ENCODE measurements around the gene EXOG.

EXOG gene

GRCh38 chr3:38560284-38560683 is 64.1 kb downstream of the EXOG start:
- TF ChIP-seq CTCF (conservative IDR thresholded peaks at IDR 0.05; ENCODE audit: control insufficient read depth, insufficient read depth, low read depth, low read length), result no peak
- H3K4me3 ChIP-seq (ENCODE audit: control insufficient read depth, low read depth, low read length), result no peak overlapping the region
- no peak for DNase-seq (ENCODE audit: low read depth)

- TF ChIP-seq CTCF (conservative IDR thresholded peaks at IDR 0.05; ENCODE audit: control insufficient read depth, insufficient read depth, low read depth, low read length), result no peak
- no peak for DNase-seq (ENCODE audit: low read depth)
- no peak overlapping the region for H3K4me3 ChIP-seq (ENCODE audit: control insufficient read depth, low read depth, low read length)
Measured at GRCh38 chr3:38560996-38561717, 65.0 kb downstream of the EXOG start.

GRCh38 chr3:38561746-38562466 is 65.8 kb downstream of the EXOG start:
- H3K4me3 ChIP-seq (ENCODE audit: control insufficient read depth, low read depth, low read length), result no peak overlapping the region
- no peak for TF ChIP-seq CTCF (conservative IDR thresholded peaks at IDR 0.05; ENCODE audit: control insufficient read depth, insufficient read depth, low read depth, low read length)
- no peak for DNase-seq (ENCODE audit: low read depth)

GRCh38 chr3:38562467-38562925 is 66.4 kb downstream of the EXOG start:
- no peak overlapping the region for H3K4me3 ChIP-seq (ENCODE audit: control insufficient read depth, low read depth, low read length)
- no peak for DNase-seq (ENCODE audit: low read depth)
- no peak for TF ChIP-seq CTCF (conservative IDR thresholded peaks at IDR 0.05; ENCODE audit: control insufficient read depth, insufficient read depth, low read depth, low read length)

- no peak for TF ChIP-seq CTCF (conservative IDR thresholded peaks at IDR 0.05; ENCODE audit: control insufficient read depth, insufficient read depth, low read depth, low read length)
- H3K4me3 ChIP-seq (ENCODE audit: control insufficient read depth, low read depth, low read length), result no peak overlapping the region
- no peak for DNase-seq (ENCODE audit: low read depth)
Measured at GRCh38 chr3:38563070-38563885, 67.1 kb downstream of the EXOG start.

- H3K4me3 ChIP-seq (ENCODE audit: control insufficient read depth, low read depth, low read length), result no peak overlapping the region
- no peak for TF ChIP-seq CTCF (conservative IDR thresholded peaks at IDR 0.05; ENCODE audit: control insufficient read depth, insufficient read depth, low read depth, low read length)
- DNase-seq (ENCODE audit: low read depth), result no peak
Measured at GRCh38 chr3:38563886-38564270, 67.7 kb downstream of the EXOG start.
